ENCODE results near the gene TSHZ2. TPM values are rescaled to one million over a fixed set of nuclear protein-coding genes. Genes with fewer than 3 reads are reported as not detected.

TSHZ2 gene
- total and polyA plus RNA-seq, 11 donors = 1.8 to 12.1 (median 3.7) TPM

DNA sequence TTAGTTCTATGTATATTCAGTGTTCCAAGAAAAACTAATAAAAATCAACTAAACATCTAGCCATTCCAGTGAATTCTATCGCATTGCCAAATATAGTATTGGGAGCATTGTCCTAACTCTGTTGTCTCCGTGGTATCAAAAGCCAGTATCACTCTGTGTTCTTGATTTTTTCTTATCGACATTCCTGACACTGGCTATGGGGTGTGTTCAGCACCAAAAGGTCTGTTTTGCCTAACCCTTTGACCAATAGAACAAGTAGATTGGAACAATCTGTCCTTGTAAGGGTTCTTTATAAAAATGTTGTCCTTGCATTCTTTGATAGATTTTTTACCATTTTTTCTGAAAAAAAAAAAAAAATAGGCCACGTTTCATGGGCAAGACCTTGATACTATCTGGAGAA is 161.5 kb downstream of the TSHZ2 start:
- DNase-seq (no peak), ATAC-seq (no peak)
- H3K4me3 ChIP-seq = no peak overlapping the region
- H3K9me3 ChIP-seq = no peaks in the 10 kb centered on the region
- no peaks in the 10 kb centered on the region for H3K36me3 ChIP-seq
- no peaks in the 10 kb centered on the region for H3K27me3 ChIP-seq
- H3K27ac ChIP-seq = no peak overlapping the region
- WGBS, 4 donors = 83 to 90% (median 86%) methylated on average over 4 of the region's 4 CpGs
- no peak for TF ChIP-seq POLR2A (IDR thresholded peaks at IDR 0.05)
- TF ChIP-seq, protein P1, sequence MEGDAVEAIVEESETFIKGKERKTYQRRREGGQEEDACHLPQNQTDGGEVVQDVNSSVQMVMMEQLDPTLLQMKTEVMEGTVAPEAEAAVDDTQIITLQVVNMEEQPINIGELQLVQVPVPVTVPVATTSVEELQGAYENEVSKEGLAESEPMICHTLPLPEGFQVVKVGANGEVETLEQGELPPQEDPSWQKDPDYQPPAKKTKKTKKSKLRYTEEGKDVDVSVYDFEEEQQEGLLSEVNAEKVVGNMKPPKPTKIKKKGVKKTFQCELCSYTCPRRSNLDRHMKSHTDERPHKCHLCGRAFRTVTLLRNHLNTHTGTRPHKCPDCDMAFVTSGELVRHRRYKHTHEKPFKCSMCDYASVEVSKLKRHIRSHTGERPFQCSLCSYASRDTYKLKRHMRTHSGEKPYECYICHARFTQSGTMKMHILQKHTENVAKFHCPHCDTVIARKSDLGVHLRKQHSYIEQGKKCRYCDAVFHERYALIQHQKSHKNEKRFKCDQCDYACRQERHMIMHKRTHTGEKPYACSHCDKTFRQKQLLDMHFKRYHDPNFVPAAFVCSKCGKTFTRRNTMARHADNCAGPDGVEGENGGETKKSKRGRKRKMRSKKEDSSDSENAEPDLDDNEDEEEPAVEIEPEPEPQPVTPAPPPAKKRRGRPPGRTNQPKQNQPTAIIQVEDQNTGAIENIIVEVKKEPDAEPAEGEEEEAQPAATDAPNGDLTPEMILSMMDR (IDR thresholded peaks at IDR 0.05) = no peak
- H3K4me1 ChIP-seq = no peaks in the 10 kb centered on the region
- intact Hi-C loops (cut with DNase I) = no loop called here

DNA sequence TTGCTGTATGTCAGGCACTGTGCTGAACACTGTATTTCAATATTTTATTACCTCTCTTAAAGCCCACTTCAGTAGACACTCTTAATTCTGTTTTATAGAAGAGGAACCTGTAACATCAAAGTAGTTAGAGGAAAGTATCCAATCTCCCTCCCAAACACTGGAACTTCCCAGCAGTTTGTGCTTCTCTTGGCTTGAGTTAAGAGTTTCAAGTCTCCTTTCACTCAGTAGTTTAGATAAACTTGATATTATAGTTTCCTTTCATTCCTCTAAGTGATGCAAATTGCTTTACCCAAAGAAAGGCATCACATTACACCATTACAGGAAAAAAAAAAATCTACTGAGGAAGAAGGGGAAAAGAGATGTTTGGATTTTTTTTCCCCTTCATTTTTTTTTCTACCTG is 164.3 kb downstream of the TSHZ2 start:
- ATAC-seq = no peak

DNA sequence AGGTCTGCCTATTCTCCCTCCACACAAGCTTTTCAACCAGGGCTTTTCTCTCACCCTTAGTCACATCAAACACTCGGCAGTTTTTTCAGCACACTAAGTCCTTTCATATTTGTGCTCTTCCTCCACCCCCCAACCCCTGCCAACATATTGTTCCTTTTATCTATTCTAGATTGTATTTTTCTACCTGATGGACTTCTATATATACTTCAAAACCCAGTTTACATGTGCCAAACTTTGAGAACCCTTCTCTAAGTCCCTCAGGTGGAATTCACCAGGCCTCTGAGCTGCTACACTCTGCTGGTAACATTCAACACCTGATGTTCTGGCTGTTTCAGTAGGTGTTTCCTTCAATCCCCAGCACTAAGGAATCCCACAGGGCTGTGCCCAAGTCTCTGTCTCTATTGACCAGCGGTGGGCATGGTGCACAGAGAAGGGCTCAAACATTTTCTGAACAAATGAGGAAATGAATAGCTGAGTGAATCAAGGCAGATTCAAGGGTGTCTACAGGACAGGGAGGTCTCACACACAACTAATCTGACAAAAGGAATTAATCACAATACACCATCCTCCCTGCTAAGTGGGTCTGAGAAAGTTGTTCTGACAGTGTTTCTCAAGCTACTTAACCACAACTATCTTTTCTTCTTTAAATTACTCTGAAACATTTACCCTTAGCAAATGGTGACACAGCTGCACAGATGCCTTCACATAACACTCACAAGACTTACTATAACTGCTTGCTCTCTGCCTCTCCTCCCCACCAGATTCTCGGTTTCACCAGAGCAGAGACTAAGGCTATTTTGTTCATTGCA is 166.5 kb downstream of the TSHZ2 start:
- intact Hi-C loops (cut with DNase I) = no loop called here
- Histone ChIP-seq H3K27ac (no peak overlapping the region), H3K36me3 (no peaks in the 10 kb centered on the region), H3K4me3 (no peak overlapping the region), H3K4me1 (peaks cover 0 to 14% (median 0%) of the 10 kb centered on the region in 12 donors), H3K27me3 (no peaks in the 10 kb centered on the region), H3K9me3 (no peaks in the 10 kb centered on the region)
- TF ChIP-seq POLR2A (IDR thresholded peaks at IDR 0.05) = no peak
- TF ChIP-seq, protein P1 (IDR thresholded peaks at IDR 0.05) = no peak
- DNase-seq (no peak), ATAC-seq (no peak)
- 71 to 87% (median 85%) methylated on average over 3 of the region's 3 CpGs for WGBS, 4 donors

More for the DNA sequence above, 164.3 kb downstream of the TSHZ2 start:
- no peak for DNase-seq
- Histone ChIP-seq H3K9me3 (no peaks in the 10 kb centered on the region), H3K4me1 (peaks cover 0 to 2% (median 0%) of the 10 kb centered on the region in 12 donors), H3K27ac (no peak overlapping the region), H3K4me3 (no peak overlapping the region), H3K27me3 (no peaks in the 10 kb centered on the region), H3K36me3 (no peaks in the 10 kb centered on the region)
- no peak for TF ChIP-seq POLR2A (IDR thresholded peaks at IDR 0.05)
- TF ChIP-seq, protein P1 (IDR thresholded peaks at IDR 0.05) = no peak
- intact Hi-C loops (cut with DNase I) = no loop called here

DNA sequence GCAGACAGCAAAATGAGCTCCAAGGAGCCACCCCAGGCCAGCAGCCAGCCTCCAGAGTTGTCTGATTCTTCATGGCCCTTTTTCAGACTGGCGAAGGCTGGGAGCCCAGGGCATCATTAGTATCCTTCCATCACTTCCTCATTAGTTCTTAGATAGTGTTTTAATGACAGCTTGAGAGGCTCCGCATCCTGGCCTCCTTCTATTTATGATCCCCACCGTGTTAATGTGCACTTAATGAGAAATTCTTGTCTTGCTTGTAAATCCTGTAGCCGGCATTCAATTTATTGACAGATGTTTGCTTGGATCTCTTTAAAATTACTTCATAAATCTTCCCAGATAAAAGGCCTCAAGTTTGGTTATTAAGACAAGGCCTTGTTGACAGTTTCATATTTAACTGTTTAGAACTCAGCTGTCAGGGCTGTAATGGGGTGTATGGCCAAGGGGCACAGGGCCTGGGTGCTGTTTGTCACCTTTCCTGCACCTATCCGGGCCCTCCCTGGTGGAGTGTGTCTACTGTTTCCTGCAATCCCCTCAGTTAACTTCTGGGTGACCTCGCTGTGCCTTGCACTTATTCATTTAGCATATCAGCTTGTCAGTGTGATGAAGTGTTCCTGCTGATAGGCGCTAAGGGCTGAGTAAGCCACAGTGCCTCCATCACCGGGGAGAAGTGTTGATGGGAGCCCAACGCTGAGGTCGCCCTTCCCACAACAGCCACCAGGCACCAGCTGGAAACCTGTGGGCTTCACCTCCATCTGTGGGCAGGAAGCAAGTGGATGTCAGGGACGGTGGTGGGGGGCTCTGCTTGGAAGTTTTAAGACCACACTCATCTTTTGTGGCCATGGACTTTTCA is 169.3 kb downstream of the TSHZ2 start:
- intact Hi-C loops (cut with DNase I) = no loop called here
- Histone ChIP-seq H3K27me3 (no peaks in the 10 kb centered on the region), H3K4me1 (peaks cover 0 to 14% (median 0%) of the 10 kb centered on the region in 12 donors), H3K27ac (no peak overlapping the region), H3K36me3 (no peaks in the 10 kb centered on the region), H3K4me3 (no peak overlapping the region), H3K9me3 (no peaks in the 10 kb centered on the region)
- DNase-seq (peak in 1 of 5 donors; percentile 36), ATAC-seq (peak in 2 of 4 donors; percentile 51 to 77)
- WGBS, 4 donors = 42 to 56% (median 48%) methylated on average over 11 of the region's 11 CpGs
- TF ChIP-seq, protein P1 (IDR thresholded peaks at IDR 0.05) = no peak
- TF ChIP-seq POLR2A (IDR thresholded peaks at IDR 0.05) = no peak

All from heart left ventricle (tissue), 16 donors.